T-helper 2 cell treated with Interferon-gamma antibody and Interleukin-4, amounts not matched to agents 100 ng/mL and 5 ng/mL, for 36 hours (primary cell): ENCODE measurements around the gene DBR1. TPM values are rescaled to one million over a fixed set of nuclear protein-coding genes. Genes with fewer than 3 reads are reported as not detected.

Source experiments
- intact Hi-C: fragments of 100-400 bp; cut with micrococcal nuclease; formaldehyde crosslinking; loops from one replicate; pipeline ENCODE4 v1.15.1; 2023
- total RNA-seq: library from RNA; stranded (reverse); gene quantifications from 2 replicates; pipeline ENCODE4 v1.2.3, GENCODE V29; 2022

DBR1 gene
- total RNA-seq, 1 donor from 2014 or later = 21.5 TPM

DNA sequence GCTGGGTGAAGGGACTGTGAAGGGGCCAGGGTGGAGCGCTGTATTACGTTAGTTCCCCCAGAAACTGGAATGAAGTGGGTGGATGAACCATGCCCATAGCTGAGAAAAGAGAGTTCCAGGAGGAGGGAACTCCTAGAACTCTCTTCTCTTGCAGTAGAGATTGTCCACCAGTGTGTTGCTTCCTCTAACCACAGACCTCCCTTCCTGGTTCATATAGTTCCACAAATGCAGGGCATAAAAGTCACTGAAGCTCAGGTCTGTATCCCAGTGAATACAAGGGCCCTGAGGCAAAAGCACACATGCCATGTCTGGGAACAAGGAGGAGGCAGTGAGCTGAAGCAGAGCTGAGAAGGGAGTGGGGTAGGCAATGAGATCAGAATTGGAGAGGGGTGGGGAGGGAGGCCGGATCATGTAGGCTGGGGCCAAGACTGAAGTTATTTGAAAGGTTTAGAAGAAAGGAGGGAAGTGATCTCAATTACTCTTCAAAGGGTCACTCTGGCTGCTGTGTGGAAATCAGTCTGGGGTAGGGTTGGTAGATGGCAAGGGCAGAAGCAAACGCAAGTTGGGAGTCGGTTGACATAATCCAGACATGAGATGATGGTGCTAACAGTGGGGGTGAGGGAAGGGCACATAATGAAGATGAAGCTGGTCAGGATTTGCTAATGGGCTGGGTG is 49.0 kb downstream of the DBR1 start:
- intact Hi-C loops = no loop called here

GRCh38 chr3:138124706-138125355 is 49.9 kb downstream of the DBR1 start:
- intact Hi-C loops = no loop called here

GRCh38 chr3:138124188-138124587 is 50.5 kb downstream of the DBR1 start:
- intact Hi-C loops = no loop called here

GRCh38 chr3:138119423-138119766 is 55.3 kb downstream of the DBR1 start:
- intact Hi-C loops = loop anchor here (1.0 to 5.0 kb wide), 2 partner anchors 37 to 51 kb away; no protein-coding TSS in a partner anchor

DNA sequence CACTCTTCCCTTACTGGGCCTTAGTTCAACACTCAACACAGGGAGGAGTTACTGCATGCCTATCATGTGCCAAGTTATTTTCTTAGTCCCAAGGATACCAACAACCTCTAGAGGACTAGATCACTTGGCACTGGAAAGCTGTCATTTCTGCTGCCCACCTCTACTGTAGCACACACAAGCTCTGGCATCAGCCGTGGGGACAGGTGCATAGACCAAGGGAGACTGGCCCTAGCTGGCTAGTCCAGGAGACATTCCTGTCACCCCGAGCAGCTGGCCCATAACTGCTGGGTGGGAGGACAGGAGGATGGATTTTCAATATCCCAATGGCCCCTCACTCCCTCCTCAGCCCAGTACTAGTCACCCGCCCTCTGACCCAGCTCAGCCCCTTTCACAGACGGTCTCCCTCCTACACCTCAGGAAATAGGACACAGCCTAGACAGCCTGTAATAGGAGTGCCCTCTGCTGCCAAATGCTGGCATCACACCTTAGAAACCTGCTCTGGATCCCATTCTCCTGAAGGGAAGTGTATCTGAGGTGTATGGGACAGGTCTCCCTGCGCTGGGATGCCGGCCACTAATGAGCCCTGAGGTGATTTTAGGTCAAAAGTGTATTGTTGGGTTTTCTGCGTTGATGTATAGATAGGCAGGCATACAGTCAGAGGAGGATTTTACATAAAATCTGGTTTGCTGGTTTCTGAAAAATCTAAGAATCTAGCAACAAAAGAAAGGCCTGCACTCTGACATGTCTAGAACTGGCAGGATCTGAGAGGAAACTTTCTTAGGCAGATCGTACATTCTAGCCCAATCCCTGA is 55.9 kb downstream of the DBR1 start:
- intact Hi-C loops = loop anchor here (1.0 to 5.0 kb wide), 2 partner anchors 37 to 51 kb away; no protein-coding TSS in a partner anchor

DNA sequence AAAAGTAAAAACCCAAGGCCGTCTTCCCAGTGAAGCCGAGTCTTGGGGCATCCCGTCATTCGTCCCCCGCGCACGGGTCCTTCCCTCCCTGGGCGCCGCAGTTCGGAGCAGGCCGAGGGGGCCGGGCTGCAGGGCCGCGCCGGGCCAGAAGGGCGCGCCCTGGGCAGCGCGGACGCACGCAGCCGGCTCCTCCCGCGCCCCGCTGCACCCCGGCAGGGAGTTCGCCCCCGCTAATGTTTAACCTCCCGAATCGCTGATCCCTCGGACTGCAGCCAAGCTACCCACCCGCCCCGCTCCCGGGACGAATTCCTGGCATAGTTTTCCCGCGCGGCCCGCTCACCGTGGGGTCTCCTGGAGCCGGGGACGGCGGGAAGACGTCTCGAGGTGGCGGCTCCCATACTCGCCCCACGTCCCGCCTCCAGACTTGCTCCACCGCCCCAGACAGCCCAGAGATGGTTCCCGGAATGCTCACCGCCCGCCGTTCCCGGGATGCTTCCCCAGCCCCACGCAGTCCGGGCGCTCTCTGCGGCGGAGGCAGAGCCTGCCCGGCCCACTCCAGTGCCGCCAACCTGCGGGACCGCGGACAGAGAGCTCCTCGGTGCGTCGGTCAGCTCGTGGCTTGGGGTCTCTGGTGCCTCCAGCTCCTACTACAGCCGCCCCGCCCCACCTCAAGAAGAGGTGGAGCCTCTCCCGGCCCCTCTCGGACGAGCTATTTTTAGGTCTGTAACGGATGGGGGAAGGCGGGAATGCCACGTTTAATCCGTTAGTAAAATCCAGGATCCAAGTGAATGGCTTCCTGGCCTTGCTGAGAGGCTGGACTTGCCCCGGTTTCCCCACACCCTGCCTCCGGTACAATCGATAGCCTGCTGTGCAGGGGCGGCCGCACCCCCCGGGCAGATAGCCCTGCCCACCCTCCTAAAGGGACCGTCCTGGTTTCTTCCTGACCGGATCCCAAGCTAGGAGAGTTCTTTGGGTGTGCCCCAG is 59.4 kb downstream of the DBR1 start, which contains the start of gene DZIP1L:
DZIP1L (minus strand) TSS at position 621 of the 984 bp plus-strand sequence. CDS start 11,637 bp downstream, outside the sequence.
- intact Hi-C loops = loop anchor here (5.0 kb wide), 1 partner anchor 33 kb away; no protein-coding TSS in a partner anchor

DNA sequence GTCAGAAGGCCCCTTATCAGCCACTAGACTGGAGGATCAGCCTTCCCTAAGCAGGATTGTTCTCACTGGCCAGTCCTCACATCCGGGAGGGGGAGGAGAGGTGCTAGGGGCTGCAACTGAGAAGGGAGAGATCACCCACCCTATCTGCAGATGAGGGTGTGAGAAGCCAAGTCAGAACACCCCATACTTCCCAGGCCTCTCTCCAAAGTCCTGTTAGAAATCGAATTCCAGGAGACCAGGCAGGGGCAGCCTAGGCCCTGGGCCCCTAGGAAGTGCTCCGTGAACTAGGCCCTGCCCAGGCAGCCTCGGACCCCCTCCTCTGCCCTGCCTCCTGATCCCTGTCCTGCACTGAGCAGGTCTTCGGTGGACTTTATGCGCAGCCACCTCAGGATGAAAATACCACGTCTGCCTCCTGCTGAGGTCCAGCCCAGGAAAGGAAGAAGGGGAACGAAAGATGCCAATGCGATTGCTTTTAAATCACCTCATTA is 60.2 kb downstream of the DBR1 start:
- intact Hi-C loops = no loop called here

GRCh38 chr3:138113326-138113725 is 61.4 kb downstream of the DBR1 start:
- intact Hi-C loops = no loop called here

DNA sequence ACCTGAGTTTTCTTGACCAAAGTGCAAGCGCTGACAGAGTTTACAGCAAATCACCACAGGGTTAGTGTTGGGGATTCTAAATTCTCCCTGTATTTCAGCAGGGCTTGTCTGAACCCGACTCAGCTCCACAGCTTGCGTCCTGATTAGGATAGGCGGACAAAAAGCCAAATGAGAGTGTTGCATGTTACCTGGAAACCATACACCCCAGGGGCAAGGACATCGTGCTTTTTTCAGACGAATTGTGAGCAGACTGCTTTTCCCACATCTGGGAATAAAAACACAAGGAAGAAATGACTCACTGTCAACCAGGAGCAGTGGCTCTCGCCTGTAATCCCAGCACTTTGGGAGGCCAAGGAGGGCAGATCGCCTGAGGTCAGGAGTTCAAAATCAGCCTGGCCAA is 62.4 kb downstream of the DBR1 start:
- intact Hi-C loops = no loop called here

Other genes starting within 250 kb of the DBR1 start
- not detected in 2 replicates for gene CLDN18, start 164.8 kb downstream of the DBR1 start, total RNA-seq
- not detected in 2 replicates for gene DZIP1L, start 59.3 kb downstream of the DBR1 start, total RNA-seq
- not detected in 2 replicates for gene A4GNT, start 42.5 kb downstream of the DBR1 start, total RNA-seq
- 47.7 and 52.2 TPM in 2 replicates for gene ARMC8, start 12.4 kb upstream of the DBR1 start, total RNA-seq
- not detected in 2 replicates for gene NME9, start 154.9 kb upstream of the DBR1 start, total RNA-seq
- gene MRAS, start 173.7 kb upstream of the DBR1 start, total RNA-seq = not detected in 2 replicates